ENCODE measurements around the gene POLR3GL.

Gene POLR3GL

GRCh38 chr1:145944532-145944931, 20.0 kb upstream of the POLR3GL start:
- no peaks in the 10 kb centered on the region for H3K79me1 ChIP-seq (ENCODE audit: low read length)
- H3K18ac ChIP-seq (ENCODE audit: low read length) = no peak overlapping the region
- H3K9me3 ChIP-seq (ENCODE audit: insufficient read depth, low read depth, low read length) = no peaks in the 10 kb centered on the region
- H3K14ac ChIP-seq (ENCODE audit: low read length) = no peak overlapping the region
- H3K79me2 ChIP-seq (ENCODE audit: control insufficient read depth, insufficient read depth, low read length, poor library complexity) = no peaks in the 10 kb centered on the region
- H3K36me3 ChIP-seq (ENCODE audit: control insufficient read depth in 1 of 2, insufficient read depth in 2 of 2, low read length in 2 of 2) = no peaks in the 10 kb centered on the region
- H3K4ac ChIP-seq (ENCODE audit: low read depth, low read length) = no peak overlapping the region
- no peak overlapping the region for H3K4me3 ChIP-seq (ENCODE audit: low read depth, low read length)
- H2BK120ac ChIP-seq (ENCODE audit: insufficient read depth, low read length, poor library complexity) = no peak overlapping the region
- no peak overlapping the region for H2BK5ac ChIP-seq (ENCODE audit: low read depth, low read length, poor library complexity)
- H3K27me3 ChIP-seq (ENCODE audit: insufficient read depth, low read length) = no peaks in the 10 kb centered on the region
- H3K23ac ChIP-seq (ENCODE audit: low read length) = no peak overlapping the region
- no peak for DNase-seq
- H2AFZ ChIP-seq (ENCODE audit: insufficient read depth, low read length, poor library complexity) = no peak overlapping the region
- H3K4me1 ChIP-seq (ENCODE audit: control insufficient read depth in 1 of 2, insufficient read depth in 2 of 2, low read length in 2 of 2) = no peaks in the 10 kb centered on the region
- H3K27ac ChIP-seq (ENCODE audit: low read depth, low read length) = no peak overlapping the region
- H2AK5ac ChIP-seq (ENCODE audit: low read length) = no peak overlapping the region
- H4K8ac ChIP-seq (ENCODE audit: low read depth, low read length) = no peak overlapping the region
- no peak overlapping the region for H3K4me2 ChIP-seq (ENCODE audit: low read length)
- H3K9ac ChIP-seq (ENCODE audit: low read length) = no peak overlapping the region
- no CpG with 5 or more reads among the region's 3 CpGs for WGBS (ENCODE audit: extremely low coverage, insufficient coverage, insufficient read length)
- H4K91ac ChIP-seq (ENCODE audit: low read depth, low read length) = no peak overlapping the region
- no peak overlapping the region for H2BK12ac ChIP-seq (ENCODE audit: low read length)
- no peak overlapping the region for H4K12ac ChIP-seq (ENCODE audit: low read depth, low read length)

GRCh38 chr1:145946477-145946986, 18.0 kb upstream of the POLR3GL start:
- Histone ChIP-seq H3K23ac (ENCODE audit: low read length) (no peak overlapping the region), H3K36me3 (ENCODE audit: control insufficient read depth in 1 of 2, insufficient read depth in 2 of 2, low read length in 2 of 2) (no peaks in the 10 kb centered on the region), H3K4ac (ENCODE audit: low read depth, low read length) (no peak overlapping the region), H3K79me2 (ENCODE audit: control insufficient read depth, insufficient read depth, low read length, poor library complexity) (no peaks in the 10 kb centered on the region), H3K79me1 (ENCODE audit: low read length) (no peaks in the 10 kb centered on the region), H2AFZ (ENCODE audit: insufficient read depth, low read length, poor library complexity) (no peak overlapping the region), H2BK12ac (ENCODE audit: low read length) (no peak overlapping the region), H4K12ac (ENCODE audit: low read depth, low read length) (no peak overlapping the region), H3K18ac (ENCODE audit: low read length) (no peak overlapping the region), H3K27me3 (ENCODE audit: insufficient read depth, low read length) (no peaks in the 10 kb centered on the region), H3K4me2 (ENCODE audit: low read length) (no peak overlapping the region), H3K4me1 (ENCODE audit: control insufficient read depth in 1 of 2, insufficient read depth in 2 of 2, low read length in 2 of 2) (no peaks in the 10 kb centered on the region), H4K91ac (ENCODE audit: low read depth, low read length) (no peak overlapping the region), H2AK5ac (ENCODE audit: low read length) (no peak overlapping the region), H3K4me3 (ENCODE audit: low read depth, low read length) (no peak overlapping the region), H4K8ac (ENCODE audit: low read depth, low read length) (no peak overlapping the region), H2BK5ac (ENCODE audit: low read depth, low read length, poor library complexity) (no peak overlapping the region), H3K9me3 (ENCODE audit: insufficient read depth, low read depth, low read length) (no peaks in the 10 kb centered on the region), H3K14ac (ENCODE audit: low read length) (no peak overlapping the region), H3K9ac (ENCODE audit: low read length) (no peak overlapping the region), H2BK120ac (ENCODE audit: insufficient read depth, low read length, poor library complexity) (no peak overlapping the region), H3K27ac (ENCODE audit: low read depth, low read length) (no peak overlapping the region)
- DNase-seq = no peak
- WGBS (ENCODE audit: extremely low coverage, insufficient coverage, insufficient read length) = no CpG with 5 or more reads among the region's 4 CpGs

DNA sequence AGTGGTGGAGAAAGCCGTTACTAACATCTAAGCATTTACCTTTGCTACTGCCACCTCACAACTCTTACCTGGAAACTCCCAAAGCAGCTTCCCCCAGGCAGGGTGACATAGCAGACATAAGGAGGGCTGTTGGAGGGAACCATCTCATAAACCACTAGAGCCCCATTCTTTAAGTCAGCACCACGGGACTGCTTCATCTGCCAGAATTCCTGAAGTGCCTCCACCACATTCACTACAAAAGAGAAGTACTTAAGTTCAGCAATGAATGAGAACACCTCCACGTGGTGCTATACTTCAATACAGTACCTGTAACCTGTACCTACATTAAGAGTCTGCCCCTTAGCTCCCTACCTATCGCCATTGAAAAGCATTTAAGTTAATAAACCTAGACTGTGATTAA, 16.9 kb upstream of the POLR3GL start:
- no peak for DNase-seq
- Histone ChIP-seq H3K9ac (ENCODE audit: low read length) (no peak overlapping the region), H4K8ac (ENCODE audit: low read depth, low read length) (no peak overlapping the region), H2BK5ac (ENCODE audit: low read depth, low read length, poor library complexity) (no peak overlapping the region), H2AK5ac (ENCODE audit: low read length) (no peak overlapping the region), H3K79me2 (ENCODE audit: control insufficient read depth, insufficient read depth, low read length, poor library complexity) (no peaks in the 10 kb centered on the region), H3K4me2 (ENCODE audit: low read length) (no peak overlapping the region), H3K79me1 (ENCODE audit: low read length) (no peaks in the 10 kb centered on the region), H2BK12ac (ENCODE audit: low read length) (no peak overlapping the region), H4K91ac (ENCODE audit: low read depth, low read length) (no peak overlapping the region), H3K4me1 (ENCODE audit: control insufficient read depth in 1 of 2, insufficient read depth in 2 of 2, low read length in 2 of 2) (no peaks in the 10 kb centered on the region), H2AFZ (ENCODE audit: insufficient read depth, low read length, poor library complexity) (no peak overlapping the region), H2BK120ac (ENCODE audit: insufficient read depth, low read length, poor library complexity) (no peak overlapping the region), H3K4ac (ENCODE audit: low read depth, low read length) (no peak overlapping the region), H3K14ac (ENCODE audit: low read length) (no peak overlapping the region), H3K27ac (ENCODE audit: low read depth, low read length) (no peak overlapping the region), H3K36me3 (ENCODE audit: control insufficient read depth in 1 of 2, insufficient read depth in 2 of 2, low read length in 2 of 2) (no peaks in the 10 kb centered on the region), H3K4me3 (ENCODE audit: low read depth, low read length) (no peak overlapping the region), H3K23ac (ENCODE audit: low read length) (no peak overlapping the region), H3K9me3 (ENCODE audit: insufficient read depth, low read depth, low read length) (no peaks in the 10 kb centered on the region), H3K18ac (ENCODE audit: low read length) (no peak overlapping the region), H3K27me3 (ENCODE audit: insufficient read depth, low read length) (no peaks in the 10 kb centered on the region), H4K12ac (ENCODE audit: low read depth, low read length) (no peak overlapping the region)
- no CpG with 5 or more reads among the region's 4 CpGs for WGBS (ENCODE audit: extremely low coverage, insufficient coverage, insufficient read length)

DNA sequence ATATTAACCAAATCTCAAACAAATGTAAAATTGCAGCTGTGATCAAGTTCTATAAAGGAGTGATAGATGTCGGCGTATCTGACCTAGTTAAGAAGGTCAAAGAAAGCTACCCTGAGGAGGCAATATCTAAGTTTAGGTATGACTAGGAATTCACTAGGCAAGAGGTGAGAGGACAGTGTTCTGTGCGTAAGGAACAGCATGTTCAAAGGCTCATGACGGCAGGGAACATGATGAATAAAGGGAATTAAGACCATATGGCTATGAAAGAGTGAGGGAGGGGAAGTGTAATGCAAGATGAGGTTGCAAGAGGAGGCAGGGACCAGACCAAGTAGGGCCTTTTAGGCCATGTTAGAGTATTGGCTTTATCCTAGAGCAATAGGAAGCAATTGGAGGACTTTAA, 15.3 kb upstream of the POLR3GL start:
- no CpG with 5 or more reads among the region's 4 CpGs for WGBS (ENCODE audit: extremely low coverage, insufficient coverage, insufficient read length)
- Histone ChIP-seq H3K79me1 (ENCODE audit: low read length) (no peaks in the 10 kb centered on the region), H2BK12ac (ENCODE audit: low read length) (no peak overlapping the region), H4K8ac (ENCODE audit: low read depth, low read length) (no peak overlapping the region), H3K9ac (ENCODE audit: low read length) (no peak overlapping the region), H3K27ac (ENCODE audit: low read depth, low read length) (no peak overlapping the region), H4K91ac (ENCODE audit: low read depth, low read length) (no peak overlapping the region), H3K36me3 (ENCODE audit: control insufficient read depth in 1 of 2, insufficient read depth in 2 of 2, low read length in 2 of 2) (no peaks in the 10 kb centered on the region), H3K9me3 (ENCODE audit: insufficient read depth, low read depth, low read length) (no peaks in the 10 kb centered on the region), H4K12ac (ENCODE audit: low read depth, low read length) (no peak overlapping the region), H3K27me3 (ENCODE audit: insufficient read depth, low read length) (no peaks in the 10 kb centered on the region), H3K79me2 (ENCODE audit: control insufficient read depth, insufficient read depth, low read length, poor library complexity) (no peaks in the 10 kb centered on the region), H3K4me1 (ENCODE audit: control insufficient read depth in 1 of 2, insufficient read depth in 2 of 2, low read length in 2 of 2) (no peaks in the 10 kb centered on the region), H3K18ac (ENCODE audit: low read length) (no peak overlapping the region), H2AK5ac (ENCODE audit: low read length) (no peak overlapping the region), H3K4me3 (ENCODE audit: low read depth, low read length) (no peak overlapping the region), H3K14ac (ENCODE audit: low read length) (no peak overlapping the region), H3K4me2 (ENCODE audit: low read length) (no peak overlapping the region), H2BK120ac (ENCODE audit: insufficient read depth, low read length, poor library complexity) (no peak overlapping the region), H3K23ac (ENCODE audit: low read length) (no peak overlapping the region), H2AFZ (ENCODE audit: insufficient read depth, low read length, poor library complexity) (no peak overlapping the region), H3K4ac (ENCODE audit: low read depth, low read length) (no peak overlapping the region), H2BK5ac (ENCODE audit: low read depth, low read length, poor library complexity) (no peak overlapping the region)
- DNase-seq = no peak
